HL-60 (cell line): ENCODE measurements around the gene WFIKKN2.
"Not testable (repeated sequence)": the region's sequence is repeated elsewhere in the genome, so short reads cannot be mapped to it uniquely, and the experiment has no call there.

Experiments used
- DNase-seq, 2 experiments: peaks; one replicate each; pipeline ENCODE4 v3.0.0-alpha.2; 2010 to 2020; ENCODE audit warnings: low read depth in 1 of 2, low spot score in 1 of 2
- H3K27ac ChIP-seq: fragments of 250-450 bp; sonication (Bioruptor Pico); replicated peaks from 2 replicates; pipeline ENCODE4 v1.5.1; 2020; ENCODE audit warnings: mild to moderate bottlenecking, moderate library complexity
- H3K27me3 ChIP-seq: fragments of 250-450 bp; sonication (Bioruptor Pico); 2 replicates; pipeline ENCODE4 v1.5.1; 2021; ENCODE audit warnings: mild to moderate bottlenecking, moderate library complexity; ENCODE audit not compliant: insufficient read depth, poor library complexity, severe bottlenecking
- H3K4me3 ChIP-seq: replicated peaks from 2 replicates; pipeline ENCODE4 v1.5.1; 2011; ENCODE audit warnings: mild to moderate bottlenecking, control low read depth, low read length; ENCODE audit not compliant: insufficient read depth
- CTCF ChIP-seq: IDR thresholded peaks from one replicate; pipeline ENCODE4 v1.5.1; 2011; ENCODE audit warnings: low read length, control low read depth, inconsistent platforms; ENCODE audit not compliant: insufficient read depth
- GABPA ChIP-seq: IDR thresholded peaks from 2 replicates; pipeline ENCODE4 v1.6.1; 2012; ENCODE audit warnings: low read depth
- POLR2AphosphoS5 ChIP-seq: IDR thresholded peaks from 2 replicates; pipeline ENCODE4 v1.6.1; 2012; ENCODE audit warnings: low read depth
- REST ChIP-seq: IDR thresholded peaks from 2 replicates; pipeline ENCODE4 v1.6.1; 2012; ENCODE audit warnings: low read depth; ENCODE audit not compliant: insufficient replicate concordance
- SPI1 ChIP-seq: IDR thresholded peaks from 2 replicates; pipeline ENCODE4 v1.6.1; 2012; ENCODE audit warnings: low read depth, mild to moderate bottlenecking, borderline replicate concordance

WFIKKN2 gene

GRCh38 chr17:50858486-50859225 lies 23.3 kb downstream of the WFIKKN2 start:
- Histone ChIP-seq H3K27me3 (peaks cover 2% of the 10 kb centered on the region), H3K27ac (no peak overlapping the region), H3K4me3 (no peak overlapping the region)
- TF ChIP-seq SPI1 (no peak), POLR2AphosphoS5 (no peak), GABPA (no peak), CTCF (no peak), REST (no peak)
- DNase-seq: no peak

DNA sequence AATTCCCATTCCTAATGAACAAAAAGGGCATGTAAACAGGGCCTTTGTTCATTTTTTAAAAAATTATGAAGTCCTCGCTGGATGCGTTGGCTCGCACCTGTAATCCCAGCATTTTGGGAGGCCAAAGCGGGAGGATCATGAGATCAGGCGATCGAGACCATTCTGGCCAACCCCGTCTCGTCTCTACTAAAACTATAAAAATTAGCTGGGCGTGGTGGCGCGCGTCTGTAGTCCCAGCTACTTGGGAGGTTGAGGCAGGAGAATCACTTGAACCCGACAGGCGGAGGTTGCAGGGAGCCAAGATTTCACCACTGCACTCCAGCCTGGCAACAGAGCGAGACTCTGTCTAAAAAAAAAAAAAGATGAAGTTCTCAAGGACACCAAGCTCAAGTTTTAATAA lies 24.3 kb downstream of the WFIKKN2 start:
- not testable (repeated sequence) for H3K27me3 ChIP-seq, H3K27ac ChIP-seq, H3K4me3 ChIP-seq, DNase-seq

DNA sequence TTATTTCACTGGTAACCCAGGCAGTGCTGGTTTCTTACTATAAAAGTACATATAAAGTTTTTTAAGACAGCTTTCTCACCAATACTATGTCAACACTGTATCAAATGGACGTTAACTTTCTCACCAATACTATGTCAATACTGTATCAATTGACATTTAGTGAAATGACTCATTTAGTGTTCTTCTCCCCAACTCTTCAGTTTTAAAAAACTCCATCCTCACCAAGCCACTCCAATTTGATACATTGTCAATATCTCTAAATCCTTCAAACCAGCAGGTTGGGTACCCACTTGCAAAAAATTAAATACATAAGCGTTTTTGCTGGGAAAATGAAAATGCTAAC lies 25.9 kb downstream of the WFIKKN2 start:
- no peak overlapping the region for H3K27ac ChIP-seq
- H3K4me3 ChIP-seq: no peak overlapping the region
- TF ChIP-seq CTCF: no peak
- TF ChIP-seq SPI1: no peak
- H3K27me3 ChIP-seq: no peaks in the 10 kb centered on the region
- DNase-seq: no peak

DNA sequence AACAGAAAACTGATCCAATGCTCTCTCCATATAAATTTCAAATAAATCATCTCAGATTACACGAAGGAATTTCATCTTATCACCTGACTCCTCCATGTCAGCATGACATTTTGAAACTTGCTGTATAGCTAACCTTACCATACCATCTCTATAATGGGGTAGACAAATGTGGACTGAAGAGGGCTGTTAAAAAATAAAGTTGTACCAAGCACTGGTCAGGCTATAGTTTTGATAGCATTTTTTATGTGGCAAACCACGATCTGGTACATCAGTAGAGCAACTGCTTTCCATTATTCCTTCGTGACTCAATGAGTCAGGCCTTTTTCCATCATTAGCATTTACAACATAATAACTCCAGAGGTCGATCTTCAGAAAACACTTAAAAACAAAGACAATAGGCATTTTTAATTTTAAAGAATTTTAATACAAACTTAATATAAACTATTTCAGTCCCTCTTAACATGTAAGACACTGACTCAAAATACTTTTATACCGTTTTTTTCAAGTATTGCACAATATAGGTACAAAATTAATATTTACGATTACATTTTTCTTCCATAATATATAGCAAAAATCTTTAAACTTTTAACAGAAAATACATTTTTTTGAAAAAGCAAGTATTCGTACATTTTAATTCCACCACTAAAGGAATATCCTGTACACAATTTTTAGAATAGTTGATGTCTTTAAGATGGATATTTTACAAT lies 26.6 kb downstream of the WFIKKN2 start:
- DNase-seq: no peak
- TF ChIP-seq SPI1 (no peak), GABPA (no peak), POLR2AphosphoS5 (no peak), CTCF (no peak), REST (no peak)
- Histone ChIP-seq H3K27ac (no peak overlapping the region), H3K4me3 (no peak overlapping the region), H3K27me3 (no peaks in the 10 kb centered on the region)
